Fibroblast of mammary gland (primary cell): Measurements from ENCODE around the gene CDK19.

Experiments used
- DNase-seq: peaks from one replicate; pipeline ENCODE4 v3.0.0-alpha.2; 2010; ENCODE audit warnings: low read depth
- H3K4me3 ChIP-seq: 2 replicates; pipeline ENCODE4 v1.5.1; 2011; ENCODE audit warnings: low read depth, mild to moderate bottlenecking, low read length, moderate library complexity; ENCODE audit not compliant: control insufficient read depth
- TF ChIP-seq, protein P1 (sequence below): conservative IDR thresholded peaks from 2 replicates; pipeline ENCODE4 v1.5.1; 2011; ENCODE audit warnings: low read depth, low read length, inconsistent platforms; ENCODE audit not compliant: control insufficient read depth, insufficient read depth

Gene CDK19

DNA sequence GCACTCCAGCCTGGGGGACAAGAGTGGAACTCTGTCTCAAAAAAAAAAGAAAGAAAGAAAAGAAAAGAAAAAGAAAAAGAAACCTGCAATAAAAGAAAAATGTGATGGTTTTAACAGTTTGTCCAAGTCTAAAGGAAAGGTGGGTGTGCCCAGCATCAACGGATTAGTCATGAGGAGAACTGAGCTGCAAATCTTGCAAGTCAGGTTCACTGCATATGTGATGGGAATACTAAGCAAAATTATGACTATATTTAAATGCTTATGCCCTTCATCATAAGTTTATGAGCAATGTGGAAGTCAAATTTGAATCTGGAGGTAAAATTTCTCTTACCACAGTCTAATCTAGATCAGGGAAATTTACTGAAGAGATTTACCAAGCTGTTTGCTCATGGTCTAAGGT, 13.1 kb upstream of the CDK19 start:
- TF ChIP-seq, protein P1, sequence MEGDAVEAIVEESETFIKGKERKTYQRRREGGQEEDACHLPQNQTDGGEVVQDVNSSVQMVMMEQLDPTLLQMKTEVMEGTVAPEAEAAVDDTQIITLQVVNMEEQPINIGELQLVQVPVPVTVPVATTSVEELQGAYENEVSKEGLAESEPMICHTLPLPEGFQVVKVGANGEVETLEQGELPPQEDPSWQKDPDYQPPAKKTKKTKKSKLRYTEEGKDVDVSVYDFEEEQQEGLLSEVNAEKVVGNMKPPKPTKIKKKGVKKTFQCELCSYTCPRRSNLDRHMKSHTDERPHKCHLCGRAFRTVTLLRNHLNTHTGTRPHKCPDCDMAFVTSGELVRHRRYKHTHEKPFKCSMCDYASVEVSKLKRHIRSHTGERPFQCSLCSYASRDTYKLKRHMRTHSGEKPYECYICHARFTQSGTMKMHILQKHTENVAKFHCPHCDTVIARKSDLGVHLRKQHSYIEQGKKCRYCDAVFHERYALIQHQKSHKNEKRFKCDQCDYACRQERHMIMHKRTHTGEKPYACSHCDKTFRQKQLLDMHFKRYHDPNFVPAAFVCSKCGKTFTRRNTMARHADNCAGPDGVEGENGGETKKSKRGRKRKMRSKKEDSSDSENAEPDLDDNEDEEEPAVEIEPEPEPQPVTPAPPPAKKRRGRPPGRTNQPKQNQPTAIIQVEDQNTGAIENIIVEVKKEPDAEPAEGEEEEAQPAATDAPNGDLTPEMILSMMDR, result no peak
- H3K4me3 ChIP-seq, result no peak overlapping the region
- DNase-seq, result peak; percentile 43

DNA sequence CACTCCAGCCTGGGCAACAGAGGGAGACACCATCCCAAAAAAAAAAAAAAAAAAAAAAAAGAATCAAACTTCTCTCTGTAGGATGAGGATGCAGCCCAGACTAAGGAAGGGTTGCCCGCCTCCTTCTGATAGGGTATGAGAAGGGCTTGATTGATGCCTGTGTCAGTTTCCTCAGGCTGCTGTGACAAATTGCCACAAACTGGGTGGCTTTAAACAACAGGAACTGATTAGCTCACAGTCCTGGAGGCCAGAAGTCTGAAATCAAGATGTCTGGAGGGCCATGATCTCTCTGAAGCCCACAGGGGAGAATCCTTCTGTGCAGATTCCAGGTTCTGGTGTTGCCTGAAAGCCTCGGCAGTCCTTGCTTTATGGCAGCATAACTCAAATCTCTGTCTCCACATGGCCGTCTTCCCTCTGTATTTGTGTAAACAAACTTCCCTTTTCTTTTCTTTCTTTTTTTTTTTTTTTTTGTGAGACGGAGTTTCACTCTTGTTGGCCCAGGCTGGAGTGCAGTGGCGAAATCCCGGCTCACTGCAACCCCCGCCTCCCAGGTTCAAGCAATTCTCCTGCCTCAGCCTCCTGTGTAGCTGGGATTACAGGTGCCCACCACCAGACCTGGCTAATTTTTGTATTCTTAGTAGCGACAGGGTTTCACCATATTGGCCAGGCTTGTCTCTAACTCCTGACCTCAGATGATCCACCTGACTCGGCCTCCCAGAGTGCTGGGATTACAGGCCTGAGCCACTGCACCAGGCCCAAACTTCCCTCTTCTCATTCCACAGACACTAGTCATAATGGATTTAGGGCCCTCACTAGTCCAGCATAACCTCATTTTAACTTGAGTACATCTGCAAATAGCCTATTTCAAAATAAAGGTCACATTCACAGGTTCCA, 11.2 kb upstream of the CDK19 start:
- no peak overlapping the region for H3K4me3 ChIP-seq
- TF ChIP-seq, protein P1, result no peak
- DNase-seq, result peak; percentile 20

DNA sequence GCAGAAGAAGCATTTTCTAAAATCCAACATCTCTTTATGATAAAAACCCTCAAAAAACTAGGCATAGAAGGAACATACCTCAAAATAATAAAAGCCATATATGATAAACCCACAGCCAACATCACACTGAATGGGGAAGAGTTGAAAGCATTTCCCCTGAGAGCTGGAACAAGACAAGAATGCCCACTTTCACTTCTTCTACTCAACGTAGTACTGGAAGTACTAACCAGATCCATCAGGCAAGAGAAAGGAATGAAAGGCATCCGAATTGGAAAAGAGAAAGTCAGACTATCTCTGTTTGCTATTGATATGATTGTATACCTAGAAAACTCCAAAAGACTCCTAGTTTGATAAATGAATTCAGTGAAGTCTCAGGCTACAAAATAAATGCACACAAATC, 7.9 kb upstream of the CDK19 start:
- no peak overlapping the region for H3K4me3 ChIP-seq
- no peak for DNase-seq
- TF ChIP-seq, protein P1, result no peak

DNA sequence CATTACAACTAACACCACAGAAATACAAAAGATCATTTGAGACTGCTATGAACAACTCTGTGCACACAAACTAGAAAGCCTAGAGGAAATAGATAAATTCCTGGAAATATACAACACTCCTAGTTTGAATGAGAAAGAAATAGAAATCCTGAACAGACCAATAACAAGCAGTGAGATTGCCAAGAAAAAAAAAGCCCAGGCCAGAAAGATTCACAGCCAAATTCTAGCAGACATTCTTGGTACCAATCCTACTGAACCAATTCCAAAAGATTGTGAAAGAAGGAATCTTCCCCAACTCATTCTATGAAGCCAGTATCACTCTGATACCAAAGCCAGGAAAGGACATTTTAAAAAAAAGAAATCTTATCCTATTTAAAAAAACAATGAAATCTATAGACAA, 7.0 kb upstream of the CDK19 start:
- TF ChIP-seq, protein P1, result no peak
- peak; percentile 71 for DNase-seq
- H3K4me3 ChIP-seq, result no peak overlapping the region

DNA sequence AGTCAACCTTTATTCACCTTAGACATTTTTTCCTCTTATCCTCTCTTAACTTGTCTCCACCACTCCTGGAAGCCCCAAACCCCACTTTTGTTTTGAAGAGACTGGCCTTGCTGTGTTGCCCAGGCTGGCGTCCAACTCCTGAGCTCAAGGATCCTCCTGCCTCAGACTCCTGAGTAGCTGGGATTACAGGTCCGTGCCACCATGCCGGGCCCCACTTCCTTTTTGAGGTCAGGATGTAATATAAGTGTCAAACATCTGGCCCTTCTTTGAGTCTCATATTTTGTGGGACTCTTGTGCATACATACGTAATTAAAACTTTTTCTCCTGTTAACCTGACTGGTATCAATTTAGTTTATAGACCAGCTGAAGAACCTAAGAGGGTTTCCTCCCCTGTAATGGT, 1.4 kb upstream of the CDK19 start:
- DNase-seq, result no peak

DNA sequence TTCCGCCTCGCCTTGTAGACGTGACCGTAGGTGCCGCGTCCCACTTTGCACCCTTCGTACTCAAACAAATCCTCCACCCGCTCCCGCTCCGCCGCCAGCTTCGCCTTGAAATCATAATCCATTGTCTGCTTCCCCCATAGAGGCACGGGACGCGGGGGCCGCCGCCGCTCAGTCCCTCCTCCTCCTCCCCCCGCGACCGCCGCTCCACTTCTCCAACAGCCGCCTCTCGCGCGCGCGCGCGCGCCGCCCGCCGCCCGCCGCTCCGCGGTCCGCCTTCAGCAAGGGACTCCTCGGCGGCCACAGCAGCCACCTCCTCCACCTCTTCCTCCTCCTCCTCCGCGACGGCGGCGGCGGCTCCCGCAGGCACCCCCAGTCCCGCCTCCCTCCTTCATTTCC, 256 bp downstream of the CDK19 start:
- no peak for DNase-seq
- TF ChIP-seq, protein P1, result no peak
- peak overlapping the region; percentile 85 for H3K4me3 ChIP-seq

More for the DNA sequence above, 1.4 kb upstream of the CDK19 start:
- TF ChIP-seq, protein P1, result no peak
- H3K4me3 ChIP-seq, result no peak overlapping the region
